Measurements from ENCODE around the gene HRNR. TPM values are rescaled to one million over a fixed set of nuclear protein-coding genes. Genes with fewer than 3 reads are reported as not detected.
"Not testable (repeated sequence)": the region's sequence is repeated elsewhere in the genome, so short reads cannot be mapped to it uniquely, and the experiment has no call there.

HRNR gene
- total RNA-seq: not detected

DNA sequence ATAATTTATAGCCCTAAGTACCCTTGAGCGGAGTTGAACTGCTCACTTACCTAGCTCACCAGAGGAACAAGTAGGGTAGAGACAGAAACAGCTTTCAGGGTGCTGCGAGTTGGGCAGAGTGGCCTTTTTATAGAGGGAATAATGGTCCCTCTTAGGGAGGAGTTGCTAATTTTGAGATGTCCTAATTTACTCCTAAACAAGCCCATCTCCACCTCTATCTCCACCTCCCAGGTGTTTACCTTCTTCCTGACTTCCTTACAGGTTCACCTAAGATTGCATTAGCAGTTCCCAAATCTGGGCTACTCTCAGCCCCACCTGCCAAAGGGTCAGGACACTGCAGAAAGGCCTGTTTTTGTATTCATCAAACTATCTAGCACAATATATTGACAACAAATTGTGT lies at the start of gene HRNR:
Gene HRNR, minus strand, starts transcription at position 101 of the 400 bp plus-strand sequence. CDS start 940 bp downstream, outside the sequence.
- DNase-seq (ENCODE audit: low spot score) (no peak), ATAC-seq (no peak)
- intact Hi-C loops (cut with DNase I): no loop called here

DNA sequence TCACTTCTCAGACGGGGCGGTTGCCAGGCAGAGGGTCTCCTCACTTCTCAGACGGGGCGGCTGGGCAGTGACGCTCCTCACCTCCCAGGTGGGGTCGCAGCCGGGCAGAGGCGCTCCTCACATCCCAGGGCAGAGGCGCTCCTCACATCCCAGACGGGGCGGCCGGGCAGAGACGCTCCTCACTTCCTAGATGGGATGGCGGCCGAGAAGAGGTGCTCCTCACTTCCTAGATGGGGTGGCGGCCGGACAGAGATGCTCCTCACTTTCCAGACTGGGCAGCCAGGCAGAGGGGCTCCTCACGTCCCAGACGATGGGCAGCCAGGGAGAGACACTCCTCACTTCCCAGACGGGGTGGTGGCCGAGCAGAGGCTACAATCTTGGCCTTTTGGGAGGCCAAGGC lies 32.4 kb upstream of the HRNR start:
- ATAC-seq; intact Hi-C loops (cut with DNase I); DNase-seq (ENCODE audit: low spot score): not testable (repeated sequence)

- no peak for ATAC-seq
- intact Hi-C loops (cut with DNase I): no loop called here
- no peak for DNase-seq (ENCODE audit: low spot score)
Measured at GRCh38 chr1:152252157-152252556, 28.2 kb upstream of the HRNR start.

GRCh38 chr1:152251391-152251790 lies 27.4 kb upstream of the HRNR start:
- DNase-seq (ENCODE audit: low spot score): no peak
- intact Hi-C loops (cut with DNase I): no loop called here
- no peak for ATAC-seq

GRCh38 chr1:152247316-152247715 lies 23.3 kb upstream of the HRNR start:
- ATAC-seq (no peak), DNase-seq (ENCODE audit: low spot score) (no peak)
- intact Hi-C loops (cut with DNase I): no loop called here

DNA sequence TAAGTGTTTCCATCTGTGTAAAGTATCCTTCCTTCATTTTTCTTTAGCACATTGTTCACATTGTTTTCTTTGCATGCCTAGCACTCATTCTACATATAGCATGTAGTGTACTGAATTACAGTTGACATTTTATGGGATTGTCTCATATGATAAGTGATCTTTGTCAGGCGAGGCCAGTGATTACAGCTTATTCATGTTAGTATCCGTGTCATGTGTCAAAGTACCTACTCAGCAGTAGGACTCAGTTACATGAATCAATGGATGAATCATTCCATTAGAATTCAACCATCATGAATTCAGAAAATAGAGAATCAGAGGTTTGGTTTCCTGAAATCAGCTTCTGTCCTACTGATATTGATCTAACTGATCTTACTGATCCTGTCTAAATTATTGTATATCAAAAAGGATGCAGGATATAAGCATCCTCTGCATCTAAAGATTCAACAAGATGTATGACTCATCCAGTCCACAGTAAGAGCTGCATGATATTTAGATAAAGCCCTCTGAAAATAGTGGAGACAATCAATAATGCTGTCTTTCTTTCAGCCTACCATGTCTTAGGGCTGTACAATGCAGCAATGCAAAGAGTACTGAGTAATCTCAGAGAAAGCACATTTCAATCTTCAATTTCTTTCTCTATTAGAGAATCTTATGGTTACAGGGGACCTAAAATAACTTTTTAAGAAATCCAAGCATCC lies 20.7 kb upstream of the HRNR start:
- ATAC-seq (no peak), DNase-seq (ENCODE audit: low spot score) (no peak)
- intact Hi-C loops (cut with DNase I): no loop called here

DNA sequence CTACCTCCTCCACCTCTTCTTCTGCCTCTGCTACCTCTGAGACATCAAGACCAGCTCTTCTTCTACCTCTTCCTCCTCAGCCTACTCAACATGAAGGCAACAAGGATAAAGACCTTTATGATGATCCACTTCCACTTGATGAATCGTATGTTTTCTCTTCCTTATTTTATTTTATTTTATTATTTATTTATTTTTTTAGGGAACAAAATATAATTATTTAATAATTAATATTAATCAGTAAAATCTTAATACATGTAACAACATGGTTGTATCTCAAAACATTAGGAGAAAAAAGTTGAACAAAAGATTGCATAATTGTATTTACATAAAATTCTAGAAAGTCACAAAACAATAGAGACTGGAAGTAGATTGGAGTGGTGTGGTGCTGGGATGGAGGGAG lies 13.1 kb upstream of the HRNR start:
- no peak for DNase-seq (ENCODE audit: low spot score)
- ATAC-seq: no peak
- intact Hi-C loops (cut with DNase I): no loop called here

- ATAC-seq: no peak
- DNase-seq (ENCODE audit: low spot score): no peak
- intact Hi-C loops (cut with DNase I): no loop called here
Measured at GRCh38 chr1:152228831-152229230, 4.8 kb upstream of the HRNR start.

DNA sequence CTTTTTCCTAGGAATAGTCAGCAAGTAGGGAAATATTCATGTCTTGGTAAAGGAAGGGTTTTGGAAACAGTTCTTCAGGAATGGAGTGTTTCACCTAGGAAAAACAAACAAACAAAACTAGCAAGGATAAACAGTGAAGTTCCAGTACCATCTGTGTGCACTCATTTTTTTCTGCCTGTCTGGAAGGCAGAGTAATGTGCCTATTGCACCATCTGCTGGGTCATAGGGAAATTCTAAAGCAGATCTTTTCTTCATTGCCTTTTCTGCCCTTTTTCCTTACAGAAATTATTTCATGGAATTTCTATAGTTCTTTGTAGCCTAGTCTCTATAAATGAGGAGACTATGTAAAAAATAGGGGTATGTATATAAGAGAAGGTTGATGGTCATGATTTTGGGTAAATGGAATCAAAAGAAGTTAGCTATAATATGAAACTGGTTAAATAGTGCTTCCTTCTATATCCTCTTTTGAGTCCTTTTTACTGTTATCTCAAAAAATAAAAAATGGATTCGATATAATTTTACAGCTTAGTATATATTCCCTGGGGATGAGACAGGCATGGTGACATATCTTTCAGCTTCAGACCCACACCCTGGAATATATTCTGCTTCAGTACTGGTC lies 3.4 kb upstream of the HRNR start:
- intact Hi-C loops (cut with DNase I): no loop called here
- DNase-seq (ENCODE audit: low spot score): no peak
- ATAC-seq: no peak

DNA sequence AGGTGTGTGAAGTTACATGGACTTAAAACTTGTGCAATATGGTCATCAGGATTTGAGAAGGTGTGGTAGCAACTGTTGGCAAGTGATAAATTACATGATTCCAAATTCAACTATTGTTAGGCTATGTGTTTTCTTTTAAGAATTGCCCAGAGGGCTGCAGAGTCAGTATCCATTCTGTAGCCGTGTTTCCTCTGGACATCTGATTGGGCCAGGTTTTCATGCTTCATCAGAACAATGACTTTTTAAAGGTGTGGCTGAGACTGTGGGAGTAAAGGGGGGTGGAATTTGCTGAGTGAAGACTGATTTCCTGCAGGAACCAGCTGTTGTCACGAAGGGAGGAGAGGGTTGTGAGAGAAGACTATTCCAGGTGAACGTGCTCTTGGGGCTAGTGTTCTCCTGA lies 1.7 kb upstream of the HRNR start:
- no peak for ATAC-seq
- DNase-seq (ENCODE audit: low spot score): no peak
- intact Hi-C loops (cut with DNase I): no loop called here

DNA sequence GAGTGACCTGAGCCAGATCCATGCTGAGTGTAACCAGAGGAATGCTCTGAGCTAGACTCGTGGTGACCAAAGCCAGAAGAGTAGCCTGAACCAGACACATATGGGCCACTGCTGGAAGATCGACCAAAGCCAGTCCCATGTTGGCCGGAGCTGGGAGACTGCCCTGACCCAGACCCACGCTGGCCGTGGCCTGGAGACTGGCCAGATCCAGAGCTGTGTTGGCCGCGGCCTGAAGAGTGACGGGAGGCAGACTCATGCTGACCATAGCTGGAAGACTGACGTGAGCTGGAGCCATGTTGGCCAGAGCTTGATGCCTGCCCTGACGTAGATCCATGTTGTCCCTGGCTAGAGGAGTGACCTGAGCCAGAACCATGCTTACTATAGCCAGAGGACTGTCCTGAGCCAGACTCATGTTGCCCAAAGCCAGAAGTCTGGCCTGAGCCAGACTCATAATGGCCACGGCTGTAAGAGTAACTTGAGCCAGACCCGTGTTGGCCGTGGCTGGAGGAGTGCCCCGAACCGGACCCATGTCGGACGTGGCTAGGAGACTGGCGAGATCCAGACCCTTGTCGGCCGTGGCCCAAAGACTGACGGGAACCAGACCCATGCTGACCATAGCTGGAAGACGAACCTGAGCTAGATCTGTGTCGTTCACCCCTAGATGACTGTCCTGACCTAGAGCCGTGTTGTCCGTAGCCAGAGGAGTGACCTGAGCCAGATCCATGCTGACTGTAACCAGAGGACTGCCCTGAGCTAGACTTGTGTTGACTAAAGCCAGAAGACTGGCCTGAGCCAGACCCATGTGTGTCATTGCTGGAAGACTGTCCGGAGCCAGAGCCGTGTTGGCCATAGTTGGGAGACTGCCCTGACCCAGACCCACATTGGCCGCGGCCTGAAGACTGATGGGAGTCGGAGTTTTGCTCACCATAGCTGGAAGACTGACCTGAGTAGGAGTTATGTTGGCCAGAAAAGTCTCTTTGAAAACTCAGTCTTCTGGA lies 3.5 kb downstream of the HRNR start:
- intact Hi-C loops (cut with DNase I): no loop called here
- DNase-seq (ENCODE audit: low spot score) (no peak), ATAC-seq (peak; percentile 61)

DNA sequence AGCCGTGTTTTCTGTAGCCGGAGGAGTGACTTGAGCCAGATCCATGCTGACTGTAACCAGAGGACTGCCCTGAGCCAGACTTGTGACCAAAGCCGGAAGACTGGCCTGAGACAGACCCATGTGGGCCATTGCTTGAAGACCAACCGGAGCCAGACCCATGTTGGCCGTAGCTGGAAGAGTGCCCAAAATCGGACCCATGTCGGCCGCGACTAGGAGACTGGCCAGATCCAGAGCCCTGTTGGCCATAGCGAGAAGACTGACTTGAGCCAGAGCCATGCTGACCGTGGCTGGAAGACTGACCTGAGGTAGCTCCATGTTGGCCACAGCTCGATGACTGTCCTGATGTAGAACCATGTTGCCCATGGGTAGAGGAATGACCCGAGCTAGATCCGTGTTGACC lies 4.6 kb downstream of the HRNR start:
- ATAC-seq; DNase-seq (ENCODE audit: low spot score); intact Hi-C loops (cut with DNase I): not testable (repeated sequence)

DNA sequence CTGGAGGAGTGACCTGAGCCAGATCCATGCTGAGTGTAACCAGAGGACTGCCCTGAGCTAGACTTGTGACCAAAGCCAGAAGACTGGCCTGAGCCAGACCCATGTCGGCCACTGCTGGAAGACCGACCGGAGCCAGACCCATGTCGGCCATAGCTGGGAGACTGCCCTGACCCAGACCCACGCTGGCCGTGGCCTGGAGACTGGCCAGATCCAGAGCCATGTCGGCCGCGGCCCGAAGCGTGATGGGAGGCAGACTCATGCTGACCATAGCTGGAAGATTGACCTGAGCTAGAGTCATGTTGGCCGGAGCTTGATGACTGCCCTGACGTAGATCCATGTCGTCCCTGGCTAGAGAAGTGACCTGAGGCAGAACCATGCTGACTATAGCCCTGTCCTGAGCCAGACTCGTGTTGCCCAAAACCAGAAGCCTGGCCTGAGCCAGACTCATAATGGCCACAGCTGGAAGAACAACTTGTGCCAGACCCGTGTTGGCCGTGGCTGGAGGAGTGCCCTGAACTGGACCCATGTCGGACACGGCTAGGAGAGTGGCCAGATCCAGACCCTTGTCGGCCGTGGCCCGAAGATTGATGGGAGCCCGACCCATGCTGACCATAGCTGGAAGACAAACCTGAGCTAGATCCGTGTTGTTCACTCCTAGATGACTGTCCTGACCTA lies 5.1 kb downstream of the HRNR start:
- intact Hi-C loops (cut with DNase I): no loop called here
- DNase-seq (ENCODE audit: low spot score) (no peak), ATAC-seq (no peak)

DNA sequence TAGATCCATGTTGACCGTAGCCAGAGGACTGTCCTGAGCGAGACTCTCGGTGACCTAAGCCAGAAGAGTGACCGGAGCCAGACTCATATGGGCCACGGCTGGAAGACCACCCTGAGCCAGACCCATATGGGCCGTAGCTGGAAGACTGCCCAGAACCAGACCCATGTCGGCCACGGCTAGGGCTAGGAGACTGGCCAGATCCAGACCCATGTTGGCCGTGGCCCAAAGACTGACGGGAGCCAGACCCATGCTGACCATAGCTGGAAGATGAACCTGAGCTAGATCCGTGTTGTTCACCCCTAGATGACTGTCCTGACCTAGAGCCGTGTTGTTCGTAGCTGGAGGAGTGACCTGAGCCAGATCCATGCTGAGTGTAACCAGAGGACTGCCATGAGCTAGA lies 8.4 kb downstream of the HRNR start:
- ATAC-seq: not testable (repeated sequence)
- DNase-seq (ENCODE audit: low spot score): peak; percentile 80

GRCh38 chr1:152214911-152215310 lies 9.1 kb downstream of the HRNR start:
- intact Hi-C loops (cut with DNase I); DNase-seq (ENCODE audit: low spot score); ATAC-seq: not testable (repeated sequence)

More for the DNA sequence above, 8.4 kb downstream of the HRNR start:
- intact Hi-C loops (cut with DNase I): not testable (repeated sequence)

DNA sequence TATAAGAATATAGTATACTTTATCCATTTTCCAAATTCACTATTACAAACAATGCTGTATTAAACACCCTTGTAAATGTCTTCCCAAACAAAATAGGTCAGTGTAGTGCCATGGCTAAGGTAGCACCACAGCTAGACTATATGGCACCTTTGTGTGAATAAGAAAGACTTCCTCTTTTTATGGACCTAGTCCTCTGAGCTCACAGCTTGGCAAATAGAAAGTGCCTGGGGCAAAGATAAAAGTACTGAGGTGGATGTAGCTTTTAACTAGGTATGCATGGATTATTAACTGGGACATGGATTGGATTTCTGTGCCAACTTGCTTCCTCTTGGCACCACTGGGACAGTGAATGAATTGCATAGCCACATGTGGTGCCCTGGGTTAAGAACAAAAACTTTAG lies 25.0 kb downstream of the HRNR start:
- ATAC-seq (no peak), DNase-seq (ENCODE audit: low spot score) (no peak)
- intact Hi-C loops (cut with DNase I): no loop called here

- intact Hi-C loops (cut with DNase I): no loop called here
- DNase-seq (ENCODE audit: low spot score): no peak
Measured at GRCh38 chr1:152197361-152197941, 26.5 kb downstream of the HRNR start.

DNA sequence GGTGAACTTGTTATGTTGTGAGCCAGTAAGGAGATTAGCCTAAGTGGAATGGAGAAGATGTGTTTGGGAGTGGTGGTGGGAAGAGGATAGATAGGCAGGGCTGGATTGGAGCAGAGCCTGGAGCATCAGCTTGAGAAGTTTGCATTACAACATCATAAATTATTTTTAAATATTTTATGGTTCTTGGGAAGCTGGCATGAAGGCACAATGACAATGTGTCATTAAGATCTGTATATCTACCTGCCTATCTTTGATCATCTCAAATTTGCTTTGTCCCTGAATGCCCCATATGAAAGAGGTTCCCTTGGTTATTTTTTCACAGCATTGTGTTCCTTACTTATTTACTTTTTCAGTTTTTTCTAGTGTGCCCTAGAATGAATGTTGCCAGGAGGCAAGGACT lies 32.3 kb downstream of the HRNR start:
- intact Hi-C loops (cut with DNase I): no loop called here
- no peak for DNase-seq (ENCODE audit: low spot score)
- no peak for ATAC-seq

More at GRCh38 chr1:152197361-152197941, 26.5 kb downstream of the HRNR start:
- no peak for ATAC-seq

DNA sequence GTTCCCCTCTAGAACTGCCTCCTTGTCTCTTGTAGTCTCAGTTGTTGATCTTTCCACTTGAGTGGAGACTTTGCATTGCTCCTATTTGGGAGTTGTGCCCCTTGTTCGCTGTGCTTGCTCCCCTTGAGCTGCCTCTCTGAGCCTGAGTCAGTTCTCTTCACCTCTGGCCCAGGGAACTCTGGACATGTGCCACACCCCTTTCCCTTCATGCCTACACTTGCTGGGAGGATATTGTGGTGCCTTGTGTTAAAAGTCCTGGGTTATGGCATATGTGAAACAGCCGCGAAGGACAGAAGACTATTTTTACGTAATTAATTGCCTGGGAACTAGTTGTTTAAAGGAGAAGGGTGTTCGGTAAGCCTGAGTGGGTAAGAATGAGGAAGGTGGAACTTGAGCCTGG lies 32.7 kb downstream of the HRNR start:
- intact Hi-C loops (cut with DNase I): no loop called here
- DNase-seq (ENCODE audit: low spot score) (no peak), ATAC-seq (no peak)

Data from sciatic nerve (tissue), 2 donors.